Adipocyte (in vitro differentiated cells): ENCODE measurements around the gene ATRAID.

ENCODE experiments used
- DNase-seq: peaks from one replicate; pipeline ENCODE4 v3.0.0-alpha.2; 2015; ENCODE audit warnings: low read depth
- H3K27me3 ChIP-seq: replicated peaks from 2 replicates; pipeline ENCODE4 v1.7.0; 2013; ENCODE audit warnings: mild to moderate bottlenecking, low read length, moderate library complexity; ENCODE audit not compliant: control insufficient read depth, insufficient read depth
- H3K36me3 ChIP-seq: 2 replicates; pipeline ENCODE4 v1.7.0; 2013; ENCODE audit warnings: low read length, mild to moderate bottlenecking, moderate library complexity; ENCODE audit not compliant: control insufficient read depth, insufficient read depth, severe bottlenecking
- H3K4me1 ChIP-seq: 2 replicates; pipeline ENCODE4 v1.7.0; 2013; ENCODE audit warnings: mild to moderate bottlenecking, low read length, moderate library complexity; ENCODE audit not compliant: control insufficient read depth, insufficient read depth
- H3K4me3 ChIP-seq: 2 replicates; pipeline ENCODE4 v1.7.0; 2013; ENCODE audit warnings: mild to moderate bottlenecking, low read length, moderate library complexity
- H3K9ac ChIP-seq: 2 replicates; pipeline ENCODE4 v1.7.0; 2013; ENCODE audit warnings: mild to moderate bottlenecking, low read length, moderate library complexity
- H3K9me3 ChIP-seq: 2 replicates; pipeline ENCODE4 v1.7.0; 2013; ENCODE audit warnings: mild to moderate bottlenecking, low read length, moderate library complexity; ENCODE audit not compliant: control insufficient read depth

Gene ATRAID

GRCh38 chr2:27256855-27257454 is 45.1 kb downstream of the ATRAID start:
- no peak overlapping the region for H3K4me3 ChIP-seq
- no peak overlapping the region for H3K9ac ChIP-seq
- H3K9me3 ChIP-seq = no peaks in the 10 kb centered on the region
- no peaks in the 10 kb centered on the region for H3K36me3 ChIP-seq
- DNase-seq = no peak
- H3K27me3 ChIP-seq = peaks cover 25% of the 10 kb centered on the region
- H3K4me1 ChIP-seq = peaks cover 16% of the 10 kb centered on the region

- Histone ChIP-seq H3K4me1 (peaks cover 16% of the 10 kb centered on the region), H3K9ac (no peak overlapping the region), H3K27me3 (peaks cover 25% of the 10 kb centered on the region), H3K9me3 (no peaks in the 10 kb centered on the region), H3K4me3 (no peak overlapping the region), H3K36me3 (no peaks in the 10 kb centered on the region)
- DNase-seq = no peak
These were observed 46.2 kb downstream of the ATRAID start for GRCh38 chr2:27258051-27258450.

- Histone ChIP-seq H3K27me3 (peaks cover 54% of the 10 kb centered on the region), H3K9ac (no peak overlapping the region), H3K36me3 (no peaks in the 10 kb centered on the region), H3K4me1 (peaks cover 2% of the 10 kb centered on the region), H3K4me3 (no peak overlapping the region), H3K9me3 (no peaks in the 10 kb centered on the region)
- DNase-seq = no peak
These were observed 49.5 kb downstream of the ATRAID start for GRCh38 chr2:27261241-27261925.

- no peak for DNase-seq
- Histone ChIP-seq H3K36me3 (no peaks in the 10 kb centered on the region), H3K9ac (no peak overlapping the region), H3K4me3 (no peak overlapping the region), H3K27me3 (peaks cover 60% of the 10 kb centered on the region), H3K4me1 (peaks cover 2% of the 10 kb centered on the region), H3K9me3 (no peaks in the 10 kb centered on the region)
These were observed 50.1 kb downstream of the ATRAID start for GRCh38 chr2:27261926-27262298.

GRCh38 chr2:27262379-27263286 is 50.8 kb downstream of the ATRAID start, which contains the start of gene SLC30A3:
SLC30A3 (minus strand) TSS chr2:27263047; CDS start chr2:27262906, 141 bp downstream.
- no peak within 1 kb of the TSS for H3K9ac ChIP-seq
- peak within 1 kb of the TSS; percentile 67 for H3K4me3 ChIP-seq
- H3K27me3 ChIP-seq = peaks cover 61% of the 10 kb centered on the region
- DNase-seq = peak; percentile 75
- peaks cover 2% of the 10 kb centered on the region for H3K4me1 ChIP-seq
- H3K9me3 ChIP-seq = no peaks in the 10 kb centered on the region
- no peaks in the 10 kb centered on the region for H3K36me3 ChIP-seq

GRCh38 chr2:27263287-27264252 is 51.7 kb downstream of the ATRAID start:
- Histone ChIP-seq H3K36me3 (no peaks in the 10 kb centered on the region), H3K9ac (no peak overlapping the region), H3K4me3 (no peak overlapping the region), H3K4me1 (peaks cover 2% of the 10 kb centered on the region), H3K27me3 (peaks cover 67% of the 10 kb centered on the region), H3K9me3 (no peaks in the 10 kb centered on the region)
- no peak for DNase-seq

GRCh38 chr2:27264253-27264752 is 52.5 kb downstream of the ATRAID start:
- H3K4me3 ChIP-seq = no peak overlapping the region
- peaks cover 2% of the 10 kb centered on the region for H3K4me1 ChIP-seq
- H3K9me3 ChIP-seq = no peaks in the 10 kb centered on the region
- DNase-seq = peak; percentile 33
- no peak overlapping the region for H3K9ac ChIP-seq
- H3K36me3 ChIP-seq = no peaks in the 10 kb centered on the region
- peaks cover 72% of the 10 kb centered on the region for H3K27me3 ChIP-seq

- Histone ChIP-seq H3K4me1 (peaks cover 2% of the 10 kb centered on the region), H3K27me3 (peaks cover 66% of the 10 kb centered on the region), H3K4me3 (no peak overlapping the region), H3K36me3 (no peaks in the 10 kb centered on the region), H3K9ac (no peak overlapping the region), H3K9me3 (no peaks in the 10 kb centered on the region)
- DNase-seq = peak; percentile 65
These were observed 53.1 kb downstream of the ATRAID start for GRCh38 chr2:27264753-27265535.

- H3K9me3 ChIP-seq = no peaks in the 10 kb centered on the region
- no peaks in the 10 kb centered on the region for H3K36me3 ChIP-seq
- H3K27me3 ChIP-seq = peaks cover 61% of the 10 kb centered on the region
- no peak overlapping the region for H3K9ac ChIP-seq
- H3K4me3 ChIP-seq = no peak overlapping the region
- H3K4me1 ChIP-seq = peaks cover 2% of the 10 kb centered on the region
- DNase-seq = no peak
These were observed 53.7 kb downstream of the ATRAID start for GRCh38 chr2:27265536-27265870.
